SK-N-DZ (cell line): ENCODE results near the gene PDGFB.

Experiments used
- DNase-seq: peaks from one replicate; pipeline ENCODE4 v3.0.0-alpha.2; 2015; ENCODE audit warnings: low spot score

PDGFB gene

GRCh38 chr22:39240831-39241793 lies 3.7 kb downstream of the PDGFB start:
- peak; percentile 71 for DNase-seq

GRCh38 chr22:39239561-39240423 lies 5.0 kb downstream of the PDGFB start:
- no peak for DNase-seq

GRCh38 chr22:39238966-39239505 lies 5.7 kb downstream of the PDGFB start:
- DNase-seq, result no peak

GRCh38 chr22:39238561-39238960 lies 6.2 kb downstream of the PDGFB start:
- no peak for DNase-seq

- no peak for DNase-seq
These were observed 6.7 kb downstream of the PDGFB start for GRCh38 chr22:39238101-39238466.

- no peak for DNase-seq
These were observed 7.3 kb downstream of the PDGFB start for GRCh38 chr22:39237318-39238100.

GRCh38 chr22:39236321-39237317 lies 8.2 kb downstream of the PDGFB start:
- DNase-seq, result no peak

GRCh38 chr22:39234867-39235687 lies 9.7 kb downstream of the PDGFB start:
- DNase-seq, result no peak

GRCh38 chr22:39234472-39234787 lies 10.4 kb downstream of the PDGFB start:
- peak; percentile 32 for DNase-seq

- no peak for DNase-seq
These were observed 10.9 kb downstream of the PDGFB start for GRCh38 chr22:39233710-39234471.

GRCh38 chr22:39232806-39233709 lies 11.7 kb downstream of the PDGFB start:
- DNase-seq, result no peak

- no peak for DNase-seq
These were observed 12.5 kb downstream of the PDGFB start for GRCh38 chr22:39232246-39232645.

GRCh38 chr22:39231197-39231950 lies 13.4 kb downstream of the PDGFB start:
- no peak for DNase-seq

GRCh38 chr22:39230261-39231196 lies 14.3 kb downstream of the PDGFB start:
- DNase-seq, result no peak

- no peak for DNase-seq
These were observed 15.0 kb downstream of the PDGFB start for GRCh38 chr22:39229688-39230260.
